B cell (primary cell): Measurements from ENCODE around the gene CISD2. TPM values are rescaled to one million over a fixed set of nuclear protein-coding genes. Genes with fewer than 3 reads are reported as not detected.
"Not testable (repeated sequence)": the region's sequence is repeated elsewhere in the genome, so short reads cannot be mapped to it uniquely, and the experiment has no call there.

Source experiments
- ATAC-seq: fragments of 200-7000 bp; cut with Tn5 transposase; one replicate; pipeline ENCODE4 v1.10.0; 2021; ENCODE audit warnings: low read depth, mild to moderate bottlenecking, moderate number of reproducible peaks, moderate library complexity
- CTCF ChIA-PET: fragments of 350-600 bp; sonication (Branson Sonifier 250); formaldehyde crosslinking; loops from one replicate; lab custom pipeline; 2021; ENCODE audit warnings: antibody characterized with exemption, inconsistent platforms; lab: Charles Lee
- POLR2A ChIA-PET: fragments of 350-600 bp; sonication (Branson Sonifier 250); formaldehyde crosslinking; loops from one replicate; lab custom pipeline; 2021; ENCODE audit warnings: antibody characterized with exemption; lab: Charles Lee
- DNase-seq: peaks from one replicate; pipeline ENCODE4 v3.0.0; 2013
- H2AFZ ChIP-seq: 2 replicates; pipeline ENCODE4 v1.6.1; 2012; ENCODE audit warnings: mild to moderate bottlenecking, low read depth, low read length; ENCODE audit not compliant: insufficient read depth, poor library complexity, severe bottlenecking
- H3K27ac ChIP-seq, 2 donors: 1 replicate in 1 of 2; 2 replicates in 1 of 2; pipeline ENCODE4 v1.5.1; 2012 to 2013; ENCODE audit warnings: low read length in 2 of 2, mild to moderate bottlenecking in 2 of 2, moderate library complexity in 1 of 2
- H3K27me3 ChIP-seq, 4 experiments: fragments of 200-600 bp in 1 of 4; sonication (generic) in 1 of 4; replicated peaks in 1 of 4; 1 replicate in 2 of 4; 2 replicates in 2 of 4; pipeline versions ENCODE4 v1.6.1 to v1.7.0; 2013 to 2016; ENCODE audit warnings: low read length in 3 of 4, mild to moderate bottlenecking in 2 of 4, mixed read lengths in 1 of 4, moderate library complexity in 1 of 4; ENCODE audit not compliant: insufficient read depth in 4 of 4, control insufficient read depth in 3 of 4; ENCODE audit errors: control extremely low read depth in 1 of 4
- H3K36me3 ChIP-seq, 2 experiments: replicated peaks in 1 of 2; 1 replicate in 1 of 2; 2 replicates in 1 of 2; pipeline versions ENCODE4 v1.6.1 to v1.7.1; 2013; ENCODE audit warnings: low read length in 1 of 2; ENCODE audit not compliant: insufficient read depth in 2 of 2, control insufficient read depth in 1 of 2; ENCODE audit errors: control extremely low read depth in 1 of 2, extremely low read depth in 1 of 2
- H3K4me1 ChIP-seq, 2 donors: fragments of 200-600 bp in 1 of 2; sonication (generic) in 1 of 2; 1 replicate in 1 of 2; 2 replicates in 1 of 2; pipeline versions ENCODE4 v1.5.1 to v1.6.1; 2013 to 2017; ENCODE audit warnings: low read length in 2 of 2; ENCODE audit not compliant: control insufficient read depth in 2 of 2, insufficient read depth in 2 of 2
- H3K4me2 ChIP-seq: replicated peaks from 2 replicates; pipeline ENCODE3; 2012; ENCODE audit warnings: mild to moderate bottlenecking, low read depth, low read length; ENCODE audit not compliant: poor library complexity, severe bottlenecking
- H3K4me3 ChIP-seq, 5 experiments: fragments of 200-600 bp in 1 of 5; sonication (generic) in 1 of 5; 1 replicate in 3 of 5; 2 replicates in 2 of 5; pipeline versions ENCODE4 v1.5.1 to v1.7.0; 2011 to 2016; ENCODE audit warnings: low read length in 4 of 5, mild to moderate bottlenecking in 4 of 5, low read depth in 2 of 5, control low read depth in 1 of 5, moderate library complexity in 1 of 5; ENCODE audit not compliant: insufficient read depth in 1 of 5; ENCODE audit errors: control extremely low read depth in 1 of 5, extremely low read depth in 1 of 5
- H3K79me2 ChIP-seq: fragments of 200-600 bp; sonication (generic); one replicate; pipeline ENCODE4 v1.6.0; 2016; ENCODE audit warnings: low read length; ENCODE audit not compliant: control insufficient read depth, insufficient read depth
- H3K9ac ChIP-seq: fragments of 200-600 bp; sonication (generic); 2 replicates; pipeline ENCODE4 v1.6.1; 2017; ENCODE audit warnings: mild to moderate bottlenecking, low read length, moderate library complexity
- H3K9me3 ChIP-seq, 3 donors: one replicate each; pipeline versions ENCODE4 v1.6.1 to v1.7.1; 2013; ENCODE audit warnings: low read length in 2 of 3; ENCODE audit not compliant: control insufficient read depth in 2 of 3, insufficient read depth in 1 of 3; ENCODE audit errors: control extremely low read depth in 1 of 3
- H4K20me1 ChIP-seq: 2 replicates; pipeline ENCODE4 v1.6.0; 2012; ENCODE audit warnings: mild to moderate bottlenecking, low read length; ENCODE audit not compliant: insufficient read depth, control insufficient read depth, poor library complexity, severe bottlenecking
- H3K27ac Mint-ChIP-seq: one replicate; pipeline ENCODE4 v1.8.0; 2021; ENCODE audit warnings: mixed read lengths
- H3K27me3 Mint-ChIP-seq: one replicate; pipeline ENCODE4 v1.8.0; 2021; ENCODE audit warnings: mixed read lengths
- H3K4me1 Mint-ChIP-seq: one replicate; pipeline ENCODE4 v1.8.0; 2021; ENCODE audit warnings: mixed read lengths
- H3K4me3 Mint-ChIP-seq: one replicate; pipeline ENCODE4 v1.8.0; 2021; ENCODE audit warnings: mixed read lengths
- H3K9me3 Mint-ChIP-seq: one replicate; pipeline ENCODE4 v1.8.0; 2022; ENCODE audit warnings: mixed read lengths; ENCODE audit not compliant: insufficient read depth
- CTCF ChIP-seq: fragments of 200-600 bp; IDR thresholded peaks from one replicate; pipeline ENCODE4 v1.8.0; 2022; ENCODE audit warnings: antibody characterized with exemption, mild to moderate bottlenecking
- EZH2 ChIP-seq: IDR thresholded peaks from 2 replicates; pipeline ENCODE4 v1.6.1; 2012; ENCODE audit warnings: borderline replicate concordance, low read depth, mild to moderate bottlenecking, moderate library complexity, low read length; ENCODE audit not compliant: insufficient read depth, poor library complexity, severe bottlenecking
- WGBS: methylation state at CpG from one replicate; pipeline ENCODE4 v1.1.5; 2013; ENCODE audit warnings: missing lambda C conversion rate; ENCODE audit not compliant: insufficient coverage; 5-methylcytosine and 5-hydroxymethylcytosine counted together
- intact Hi-C: fragments of 100-400 bp; cut with micrococcal nuclease; formaldehyde crosslinking; loops from one replicate; pipeline ENCODE4 v1.10.0; 2022
- polyA plus RNA-seq: library from polyadenylated mRNA; depleted of rRNA; stranded (reverse); fragments of >200 nt; gene quantifications from 2 replicates; pipeline ENCODE4 v1.2.3, GENCODE V29; 2012
- total RNA-seq, 2 donors: library from RNA; stranded (reverse); fragments of 120-200 nt in 1 of 2; gene quantifications; 1 replicate in 1 of 2; 2 replicates in 1 of 2; pipeline versions ENCODE4 v1.2.3 to v1.2.4, GENCODE V29; 2013 to 2022

CISD2 gene
- total and polyA plus RNA-seq, 2 donors (not counting 1 experiment from before 2014, with no cell fraction given) = 5.0 to 16.0 TPM

GRCh38 chr4:102883278-102883677 is 14.5 kb downstream of the CISD2 start:
- H3K79me2 ChIP-seq = peaks cover 3% of the 10 kb centered on the region
- WGBS = 92% methylated on average over 1 of the region's 2 CpGs
- intact Hi-C loops = no loop called here
- no peaks in the 10 kb centered on the region for H3K27me3 ChIP-seq
- H3K4me3 ChIP-seq = no peak overlapping the region
- H3K9ac ChIP-seq = no peak overlapping the region
- no peak overlapping the region for H2AFZ ChIP-seq
- ChIA-PET POLR2A (no interaction called here), CTCF (no interaction called here)
- H4K20me1 ChIP-seq = no peaks in the 10 kb centered on the region
- no peak overlapping the region for H3K4me2 ChIP-seq
- Mint-ChIP-seq H3K27ac (no peak overlapping the region), H3K27me3 (no peaks in the 10 kb centered on the region), H3K4me3 (no peak overlapping the region), H3K4me1 (peaks cover 2% of the 10 kb centered on the region), H3K9me3 (peaks cover 2% of the 10 kb centered on the region)
- H3K36me3 ChIP-seq = no peaks in the 10 kb centered on the region
- H3K4me1 ChIP-seq = no peaks in the 10 kb centered on the region
- TF ChIP-seq EZH2 (no peak), CTCF (no peak)
- ATAC-seq = no peak
- no peaks in the 10 kb centered on the region for H3K9me3 ChIP-seq
- no peak for DNase-seq
- H3K27ac ChIP-seq = no peak overlapping the region

GRCh38 chr4:102888570-102888969 is 19.8 kb downstream of the CISD2 start:
- H3K9ac ChIP-seq, H3K27me3 ChIP-seq, CTCF ChIA-PET, intact Hi-C loops, H3K27ac ChIP-seq, H3K79me2 ChIP-seq, POLR2A ChIA-PET, H3K36me3 ChIP-seq, H3K4me2 ChIP-seq, H3K4me1 ChIP-seq, H3K9me3 ChIP-seq, H3K4me3 Mint-ChIP-seq, H3K27ac Mint-ChIP-seq, ATAC-seq, H2AFZ ChIP-seq, H3K27me3 Mint-ChIP-seq, H4K20me1 ChIP-seq, H3K4me1 Mint-ChIP-seq, DNase-seq, H3K4me3 ChIP-seq, H3K9me3 Mint-ChIP-seq: not testable (repeated sequence)
- WGBS = no CpG with 5 or more reads among the region's 2 CpGs

- H3K4me1 ChIP-seq, H3K9me3 Mint-ChIP-seq, DNase-seq, H4K20me1 ChIP-seq, H3K4me1 Mint-ChIP-seq, ATAC-seq, H3K27me3 ChIP-seq, intact Hi-C loops, H3K27ac Mint-ChIP-seq, H3K4me3 Mint-ChIP-seq, H2AFZ ChIP-seq, H3K9ac ChIP-seq, CTCF ChIA-PET, H3K9me3 ChIP-seq, H3K4me3 ChIP-seq, H3K79me2 ChIP-seq, POLR2A ChIA-PET, H3K4me2 ChIP-seq, H3K27me3 Mint-ChIP-seq, H3K27ac ChIP-seq, H3K36me3 ChIP-seq: not testable (repeated sequence)
- WGBS = no CpG with 5 or more reads among the region's 3 CpGs
These were observed 21.1 kb downstream of the CISD2 start for GRCh38 chr4:102889866-102890265.
